H1 (cell line): Measurements from ENCODE around the gene INSM1. TPM values are rescaled to one million over a fixed set of nuclear protein-coding genes. Genes with fewer than 3 reads are reported as not detected.

Experiments
- CTCF ChIA-PET: fragments of 300-600 bp; sonication (Branson Sonifier 250); formaldehyde crosslinking; loops from one replicate; lab custom pipeline; 2021; ENCODE audit not compliant: partially characterized antibody; lab: Charles Lee
- POLR2A ChIA-PET: fragments of 300-600 bp; sonication (Branson Sonifier 250); formaldehyde crosslinking; loops from one replicate; lab custom pipeline; 2021; ENCODE audit warnings: inconsistent platforms; ENCODE audit not compliant: partially characterized antibody; lab: Charles Lee
- DNase-seq, 2 experiments: peaks; one replicate each; pipeline versions ENCODE4 v3.0.0 to v3.0.0-alpha.2; 2010 to 2022; ENCODE audit warnings: low spot score in 2 of 2, low read depth in 1 of 2, mixed read lengths in 1 of 2
- FAIRE-seq: peaks from 2 replicates; lab custom pipeline; 2011; peaks lifted over from hg19 to GRCh38; lab: Jason Lieb, UNC
- H2AFZ ChIP-seq: 2 replicates; pipeline ENCODE4 v1.8.1; 2012; ENCODE audit warnings: low read length, inconsistent platforms
- H2AK5ac ChIP-seq: 2 replicates; pipeline ENCODE4 v1.6.1; 2013; ENCODE audit warnings: low read depth, low read length
- H2BK120ac ChIP-seq: replicated peaks from 2 replicates; pipeline ENCODE3; 2013; ENCODE audit warnings: low read depth, low read length, inconsistent platforms
- H2BK12ac ChIP-seq: 2 replicates; pipeline ENCODE4 v1.6.1; 2013; ENCODE audit warnings: low read depth, low read length
- H2BK15ac ChIP-seq: 2 replicates; pipeline ENCODE4 v1.6.1; 2013; ENCODE audit warnings: low read length
- H2BK20ac ChIP-seq: 2 replicates; pipeline ENCODE4 v1.6.1; 2013; ENCODE audit warnings: low read length
- H2BK5ac ChIP-seq: 2 replicates; pipeline ENCODE4 v1.6.1; 2013; ENCODE audit warnings: low read depth, low read length
- H3K14ac ChIP-seq: 2 replicates; pipeline ENCODE4 v1.6.1; 2013; ENCODE audit warnings: inconsistent platforms; ENCODE audit not compliant: insufficient read length
- H3K18ac ChIP-seq: 2 replicates; pipeline ENCODE4 v1.6.1; 2013; ENCODE audit warnings: low read length; ENCODE audit errors: extremely low read depth
- H3K23ac ChIP-seq: 2 replicates; pipeline ENCODE4 v1.6.1; 2013; ENCODE audit warnings: inconsistent platforms; ENCODE audit not compliant: insufficient read length
- H3K23me2 ChIP-seq: 2 replicates; pipeline ENCODE4 v1.6.1; 2013; ENCODE audit warnings: low read depth, low read length
- H3K27ac ChIP-seq: 2 replicates; pipeline ENCODE4 v1.6.1; 2011; ENCODE audit warnings: low read depth, low read length, inconsistent platforms
- H3K27me3 ChIP-seq, 4 experiments: replicated peaks in 1 of 4; 1 replicate in 1 of 4; 2 replicates in 3 of 4; pipeline versions ENCODE4 v1.6.1 to v1.8.1; 2011 to 2013; ENCODE audit warnings: low read length in 3 of 4, mild to moderate bottlenecking in 3 of 4, inconsistent platforms in 2 of 4, mixed read lengths in 2 of 4, moderate library complexity in 1 of 4; ENCODE audit not compliant: control insufficient read depth in 3 of 4, insufficient read depth in 3 of 4; ENCODE audit errors: extremely low read depth in 1 of 4
- H3K36me3 ChIP-seq, 4 experiments: 2 replicates each; pipeline versions ENCODE4 v1.6.1 to v1.8.1; 2011 to 2013; ENCODE audit warnings: mild to moderate bottlenecking in 4 of 4, low read length in 3 of 4, moderate library complexity in 2 of 4, control low read depth in 1 of 4, inconsistent platforms in 1 of 4; ENCODE audit not compliant: insufficient read depth in 4 of 4, control insufficient read depth in 2 of 4
- H3K4ac ChIP-seq: replicated peaks from 2 replicates; pipeline ENCODE3; 2013; ENCODE audit warnings: low read length, low read depth, mixed read lengths, inconsistent platforms; ENCODE audit not compliant: insufficient read length
- H3K4me1 ChIP-seq, 4 experiments: replicated peaks in 1 of 4; 1 replicate in 1 of 4; 2 replicates in 3 of 4; pipeline versions ENCODE4 v1.6.1 to v1.8.1; 2011 to 2013; ENCODE audit warnings: low read length in 3 of 4, inconsistent platforms in 2 of 4, mixed read lengths in 1 of 4; ENCODE audit not compliant: insufficient read depth in 4 of 4, control insufficient read depth in 3 of 4
- H3K4me2 ChIP-seq, 2 experiments: 2 replicates each; pipeline versions ENCODE4 v1.6.1 to v1.8.1; 2011 to 2013; ENCODE audit warnings: low read depth in 2 of 2, low read length in 2 of 2, control low read depth in 1 of 2, inconsistent platforms in 1 of 2, mild to moderate bottlenecking in 1 of 2; ENCODE audit not compliant: insufficient read depth in 1 of 2
- H3K4me3 ChIP-seq, 4 experiments: fragments of 200-600, 300-600 bp in 1 of 4; sonication (generic), shearing (Covaris generic), sonication (Bioruptor Twin) in 1 of 4; 2 replicates each; pipeline versions ENCODE4 v1.5.1 to v1.8.1; 2011 to 2016; ENCODE audit warnings: low read length in 4 of 4, low read depth in 3 of 4, control low read depth in 2 of 4, inconsistent platforms in 2 of 4, mild to moderate bottlenecking in 2 of 4, mixed read lengths in 1 of 4, moderate library complexity in 1 of 4; ENCODE audit not compliant: insufficient read depth in 2 of 4; ENCODE audit errors: extremely low read depth in 1 of 4
- H3K56ac ChIP-seq: replicated peaks from 2 replicates; pipeline ENCODE3; 2013; ENCODE audit warnings: low read depth, mild to moderate bottlenecking, mixed read lengths, low read length, inconsistent platforms; ENCODE audit not compliant: insufficient read length
- H3K79me1 ChIP-seq: 2 replicates; pipeline ENCODE4 v1.6.1; 2013; ENCODE audit warnings: low read depth, low read length, control low read depth
- H3K79me2 ChIP-seq, 2 experiments: 2 replicates each; pipeline versions ENCODE4 v1.6.1 to v1.8.1; 2012 to 2013; ENCODE audit warnings: low read length in 2 of 2, mild to moderate bottlenecking in 2 of 2, inconsistent platforms in 1 of 2; ENCODE audit not compliant: insufficient read depth in 2 of 2, control insufficient read depth in 1 of 2
- H3K9ac ChIP-seq, 4 experiments: replicated peaks in 1 of 4; 1 replicate in 1 of 4; 2 replicates in 3 of 4; pipeline versions ENCODE4 v1.6.1 to v1.8.1; 2011 to 2013; ENCODE audit warnings: low read depth in 3 of 4, low read length in 3 of 4, control low read depth in 2 of 4, mild to moderate bottlenecking in 2 of 4, moderate library complexity in 2 of 4, inconsistent platforms in 1 of 4; ENCODE audit errors: extremely low read depth in 1 of 4
- H3K9me3 ChIP-seq, 2 experiments: 2 replicates each; pipeline versions ENCODE4 v1.6.1 to v1.8.1; 2012 to 2013; ENCODE audit warnings: mild to moderate bottlenecking in 2 of 2, moderate library complexity in 2 of 2, control low read depth in 1 of 2, inconsistent platforms in 1 of 2, low read depth in 1 of 2, low read length in 1 of 2, mixed read lengths in 1 of 2; ENCODE audit not compliant: insufficient read depth in 2 of 2
- H4K20me1 ChIP-seq, 2 experiments: replicated peaks in 1 of 2; 2 replicates each; pipeline versions ENCODE3 to v1.8.1; 2011 to 2013; ENCODE audit warnings: inconsistent platforms in 2 of 2, low read length in 2 of 2, mild to moderate bottlenecking in 1 of 2; ENCODE audit not compliant: insufficient read depth in 2 of 2, control insufficient read depth in 1 of 2
- H4K5ac ChIP-seq: 2 replicates; pipeline ENCODE4 v1.6.1; 2013; ENCODE audit warnings: low read length, low read depth, mixed read lengths, inconsistent platforms; ENCODE audit not compliant: insufficient read length
- H4K8ac ChIP-seq: 2 replicates; pipeline ENCODE4 v1.8.0; 2013; ENCODE audit warnings: mild to moderate bottlenecking, moderate library complexity, low read length, inconsistent platforms; ENCODE audit not compliant: insufficient read depth; ENCODE audit errors: extremely low read depth
- H4K91ac ChIP-seq: replicated peaks from 2 replicates; pipeline ENCODE3; 2013; ENCODE audit warnings: low read length, mixed read lengths, inconsistent platforms; ENCODE audit not compliant: insufficient read length
- MAFK ChIP-seq: IDR thresholded peaks from 2 replicates; pipeline ENCODE4 v1.6.1; 2012; ENCODE audit warnings: low read depth, mild to moderate bottlenecking, improper control_type of control experiment, low read length
- SIX5 ChIP-seq: IDR thresholded peaks from 2 replicates; pipeline ENCODE4 v1.6.1; 2011; ENCODE audit warnings: mild to moderate bottlenecking, low read depth, low read length
- WGBS, 2 experiments: shearing (Covaris generic) in 1 of 2; methylation state at CpG; one replicate each; pipeline versions ENCODE4 v1.1.6 to v1.1.7; 2013 to 2015; ENCODE audit warnings: low lambda C conversion rate in 2 of 2, mixed read lengths in 2 of 2, inconsistent platforms in 1 of 2, low coverage in 1 of 2, missing lambda C conversion rate in 1 of 2; ENCODE audit not compliant: insufficient replicate concordance in 2 of 2, insufficient coverage in 1 of 2, insufficient read length in 1 of 2; ENCODE audit errors: extremely low coverage in 1 of 2, missing lambda C conversion rate in 1 of 2; 5-methylcytosine and 5-hydroxymethylcytosine counted together
- polyA plus RNA-seq, 7 experiments: library from polyadenylated mRNA; depleted of rRNA in 3 of 7; stranded (reverse) in 5 of 7; unstranded in 2 of 7; fragments of >200 nt in 5 of 7; fragments of 200-250 nt in 2 of 7; gene quantifications; 1 replicate in 5 of 7; 2 replicates in 1 of 7; 4 replicates in 1 of 7; pipeline versions ENCODE4 v1.2.1 to v1.2.3, GENCODE V29; 2011 to 2013; ENCODE audit warnings: missing spikeins in 2 of 7, mixed read lengths in 2 of 7
- total RNA-seq: library from RNA; stranded (reverse); fragmentation: NEBNext Ultra II Directional; extraction: Animal tissue kit (Norgen Biotek cat#: 25700); gene quantifications from 2 replicates; pipeline ENCODE4 v1.2.1, GENCODE V29; 2021

The INSM1 gene
- total and polyA plus RNA-seq, 2 of the 8 experiments (the other 6 are each of a cell fraction or from before 2014, with no cell fraction given), result 0.86 to 2.5 TPM

- H3K27ac ChIP-seq, result no peak overlapping the region
- H4K20me1 ChIP-seq, result peaks cover 0 to 2% of the 10 kb centered on the region in 2 experiments
- TF ChIP-seq MAFK, result no peak
- TF ChIP-seq SIX5, result no peak
- TF ChIP-seq, all 59 proteins: peak for 0
- H3K56ac ChIP-seq, result no peak overlapping the region
- no peak overlapping the region for H3K4ac ChIP-seq
- H3K36me3 ChIP-seq, result no peaks in the 10 kb centered on the region
- no peak overlapping the region for H2BK15ac ChIP-seq
- ChIA-PET POLR2A (interaction anchor here (1.0 kb wide), 1 partner anchor 12 kb away, joined by 4 read pairs; no protein-coding TSS in a partner anchor), CTCF (interaction anchor here (0.7 to 2.4 kb wide), 10 partner anchors 10 to 201 kb away, joined by 3 to 10 read pairs (median 5); no protein-coding TSS in a partner anchor)
- no peak overlapping the region for H2AK5ac ChIP-seq
- no peak overlapping the region for H3K18ac ChIP-seq
- H3K27me3 ChIP-seq, result peaks cover 14 to 43% (median 34%) of the 10 kb centered on the region in 4 experiments
- 89% methylated on average over 6 of the region's 6 CpGs; no CpG with 5 or more reads in 1 of the 2 experiments for WGBS, 2 experiments
- DNase-seq (no peak), FAIRE-seq (no peak)
- H3K79me2 ChIP-seq, result no peaks in the 10 kb centered on the region
- no peak overlapping the region for H4K91ac ChIP-seq
- H2BK120ac ChIP-seq, result no peak overlapping the region
- peaks cover 14% of the 10 kb centered on the region; the same call in 1 of the 2 replicates for H3K23me2 ChIP-seq
- no peak overlapping the region for H4K5ac ChIP-seq
- H3K4me2 ChIP-seq, result no peak overlapping the region
- H3K79me1 ChIP-seq, result no peaks in the 10 kb centered on the region
- H3K4me3 ChIP-seq, result no peak overlapping the region
- no peak overlapping the region for H3K23ac ChIP-seq
- H3K14ac ChIP-seq, result no peak overlapping the region
- H2BK20ac ChIP-seq, result no peak overlapping the region
- H4K8ac ChIP-seq, result no peak overlapping the region
- peaks cover 0 to 5% (median 2%) of the 10 kb centered on the region in 4 experiments; a peak in 3 of 7 replicates for H3K4me1 ChIP-seq
- H2AFZ ChIP-seq, result no peak overlapping the region
- peaks cover 0 to 9% of the 10 kb centered on the region in 2 experiments; a peak in 2 of 4 replicates for H3K9me3 ChIP-seq
- H3K9ac ChIP-seq, result no peak overlapping the region
- no peak overlapping the region for H2BK5ac ChIP-seq
- H2BK12ac ChIP-seq, result no peak overlapping the region
Measured at GRCh38 chr20:20359628-20360027, 8.3 kb upstream of the INSM1 start.
